Activated naive CD8-positive, alpha-beta T cell treated with anti-CD3 and anti-CD28 coated beads for 36 hours (primary cell): ENCODE measurements around the gene SAP130. TPM values are rescaled to one million over a fixed set of nuclear protein-coding genes. Genes with fewer than 3 reads are reported as not detected.
A peak's percentile ranks its signal among the peaks of the same experiment; 100 is the strongest.

ENCODE experiments used
- DNase-seq: peaks from one replicate; pipeline ENCODE4 v3.0.0; 2021
- H3K27ac Mint-ChIP-seq: one replicate; pipeline ENCODE4 v1.8.0; 2022; ENCODE audit warnings: mild to moderate bottlenecking, moderate library complexity, mixed read lengths
- H3K27me3 Mint-ChIP-seq: one replicate; pipeline ENCODE4 v1.8.0; 2022; ENCODE audit warnings: mild to moderate bottlenecking, mixed read lengths
- H3K36me3 Mint-ChIP-seq: one replicate; pipeline ENCODE4 v1.8.0; 2021; ENCODE audit warnings: mild to moderate bottlenecking, mixed read lengths
- H3K4me1 Mint-ChIP-seq: one replicate; pipeline ENCODE4 v1.8.0; 2021; ENCODE audit warnings: mixed read lengths
- H3K4me3 Mint-ChIP-seq: one replicate; pipeline ENCODE4 v1.8.0; 2022; ENCODE audit warnings: mild to moderate bottlenecking, moderate library complexity, mixed read lengths
- H3K9me3 Mint-ChIP-seq: one replicate; pipeline ENCODE4 v1.8.0; 2022; ENCODE audit warnings: mixed read lengths
- total RNA-seq, 2 experiments: library from RNA; stranded (reverse); gene quantifications; one replicate each; pipeline ENCODE4 v1.2.3, GENCODE V29; 2021

Gene SAP130
- 10 to 100 TPM; 24.4 to 26.7 TPM for total RNA-seq

DNA sequence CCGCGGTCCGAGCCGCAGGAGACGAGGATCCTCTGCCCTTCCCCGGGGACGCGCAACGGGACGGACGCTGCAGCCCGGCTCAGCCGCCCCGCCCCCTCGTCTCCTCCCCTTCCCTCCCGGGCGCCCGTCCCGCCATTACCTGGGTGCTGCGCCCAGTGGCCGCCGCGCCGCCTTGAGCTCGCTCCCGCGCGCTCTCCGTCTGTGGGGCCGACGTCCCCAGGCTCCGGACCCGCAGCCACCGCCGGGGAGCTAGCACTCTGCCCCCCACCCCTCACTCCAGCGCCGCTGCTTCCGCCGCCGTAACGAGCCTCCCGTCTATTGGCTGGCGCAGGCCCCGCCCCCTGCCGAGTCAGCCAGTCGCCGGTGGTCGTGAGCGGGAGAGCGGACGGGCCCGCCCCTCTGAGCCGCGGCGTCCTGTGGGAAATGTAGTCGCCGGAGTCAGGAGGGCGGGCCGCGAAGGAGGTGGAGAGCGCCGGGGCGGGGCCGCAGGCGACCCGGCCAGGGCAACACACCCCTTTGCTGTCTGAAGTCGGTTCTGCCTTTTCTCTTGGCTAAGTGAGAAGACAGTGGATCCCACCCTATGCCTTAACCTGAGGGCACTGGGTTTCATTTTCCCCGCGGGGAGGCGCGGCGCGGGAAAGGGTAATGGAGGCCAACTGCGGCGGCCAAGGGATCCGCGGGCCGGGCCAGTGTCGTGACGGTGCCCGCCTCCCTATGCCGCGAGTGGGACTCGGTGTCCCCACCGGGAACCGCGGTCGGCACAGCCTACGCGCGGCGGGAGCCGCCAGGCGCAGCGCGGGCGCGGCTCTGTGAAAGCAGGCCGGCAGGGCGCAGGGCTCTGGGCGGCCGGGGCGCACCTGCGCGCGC lies at the start of gene SAP130:
Gene SAP130, minus strand, starts transcription at position 259 of the 867 bp plus-strand sequence. CDS start 1,767 bp downstream, outside the sequence.
- Mint-ChIP-seq H3K9me3 (no peaks in the 10 kb centered on the region), H3K36me3 (peaks cover 1% of the 10 kb centered on the region), H3K4me3 (peak within 1 kb of the TSS; percentile 98), H3K4me1 (peaks cover 18% of the 10 kb centered on the region), H3K27me3 (no peaks in the 10 kb centered on the region), H3K27ac (peak within 1 kb of the TSS; percentile 83)
- DNase-seq, result peak; percentile 100

DNA sequence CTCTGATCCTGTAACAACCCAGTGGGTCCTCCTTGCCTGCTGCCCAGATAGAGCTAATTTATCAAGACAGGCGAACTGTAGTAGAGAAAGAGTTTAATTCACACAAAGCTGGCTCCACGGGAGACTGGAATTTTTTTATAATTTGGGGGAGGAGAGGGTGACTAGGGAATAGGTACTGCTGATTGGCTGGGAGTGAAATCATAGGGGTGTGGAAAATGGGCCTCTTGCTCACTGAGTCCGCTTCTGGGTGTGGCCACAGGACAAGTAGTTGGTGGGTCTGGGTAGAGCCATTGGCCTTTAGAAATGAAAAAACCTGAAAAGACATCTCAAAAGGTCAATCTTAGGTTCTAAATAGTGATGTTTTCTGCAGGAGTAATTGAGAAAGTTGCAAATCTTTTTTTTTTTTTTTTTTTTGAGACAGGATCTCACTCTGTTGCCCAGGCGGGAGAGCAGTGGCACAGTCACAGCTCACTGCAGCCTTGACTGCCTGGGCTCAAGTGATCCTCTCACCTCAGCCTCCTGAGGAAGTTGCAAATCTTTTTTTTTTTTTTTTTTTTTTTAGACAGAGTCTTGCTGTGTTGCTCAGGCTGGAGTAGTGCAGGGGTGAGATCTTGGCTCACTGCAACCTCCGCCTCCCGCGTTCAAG lies 48.7 kb upstream of the SAP130 start:
- H3K27me3 Mint-ChIP-seq, result peaks cover 3% of the 10 kb centered on the region

DNA sequence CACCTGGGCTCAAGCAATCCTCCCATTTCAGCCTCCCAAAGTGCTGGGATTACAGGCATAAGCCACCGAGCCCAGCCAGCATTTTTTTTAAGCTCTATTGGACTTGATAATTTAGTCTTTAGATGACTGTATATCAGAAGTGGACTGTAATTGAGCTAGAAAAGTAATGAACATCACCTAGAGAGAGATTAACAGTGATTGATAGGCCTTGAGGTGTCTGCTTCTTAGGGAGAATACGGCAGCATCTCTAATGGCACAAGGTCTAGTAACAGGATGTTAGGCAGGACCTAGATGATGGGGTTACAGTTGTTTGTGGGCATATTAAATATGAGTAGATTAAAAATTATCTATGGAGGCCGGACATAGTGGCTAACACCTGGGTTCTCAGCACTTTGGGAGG lies 45.4 kb upstream of the SAP130 start:
- Mint-ChIP-seq H3K9me3 (no peaks in the 10 kb centered on the region), H3K36me3 (no peaks in the 10 kb centered on the region), H3K4me1 (peaks cover 3% of the 10 kb centered on the region)

More for the DNA sequence above, 48.7 kb upstream of the SAP130 start:
- Mint-ChIP-seq H3K4me1 (peaks cover 3% of the 10 kb centered on the region), H3K9me3 (no peaks in the 10 kb centered on the region), H3K36me3 (no peaks in the 10 kb centered on the region), H3K27ac (no peak overlapping the region), H3K4me3 (no peak overlapping the region)
- no peak for DNase-seq

DNA sequence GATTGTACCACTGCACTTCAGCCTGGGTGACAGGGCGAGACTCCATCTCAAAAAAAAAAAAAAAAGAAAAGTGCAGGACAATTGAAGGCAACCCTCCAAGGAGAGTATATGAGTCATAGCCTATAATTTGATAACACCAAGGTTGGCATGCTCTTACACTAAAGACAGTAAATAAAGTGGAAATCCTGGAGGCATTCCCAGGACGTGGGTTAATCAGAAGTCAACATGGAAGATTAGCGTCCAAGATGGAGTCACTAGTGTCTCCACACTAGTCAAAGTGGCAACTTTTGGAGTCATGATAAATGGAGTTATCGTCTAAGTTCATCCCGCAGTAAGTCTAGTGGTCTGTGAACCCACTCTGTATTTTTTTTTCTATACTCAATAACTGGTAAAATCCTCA lies 41.9 kb upstream of the SAP130 start:
- H3K9me3 Mint-ChIP-seq, result no peaks in the 10 kb centered on the region
- no peaks in the 10 kb centered on the region for H3K4me1 Mint-ChIP-seq
- no peaks in the 10 kb centered on the region for H3K27me3 Mint-ChIP-seq
- H3K4me3 Mint-ChIP-seq, result no peak overlapping the region
- H3K36me3 Mint-ChIP-seq, result no peaks in the 10 kb centered on the region
- DNase-seq, result no peak
- H3K27ac Mint-ChIP-seq, result no peak overlapping the region

More for the DNA sequence above, 45.4 kb upstream of the SAP130 start:
- no peak overlapping the region for H3K4me3 Mint-ChIP-seq
- no peak overlapping the region for H3K27ac Mint-ChIP-seq
- no peak for DNase-seq
- no peaks in the 10 kb centered on the region for H3K27me3 Mint-ChIP-seq

DNA sequence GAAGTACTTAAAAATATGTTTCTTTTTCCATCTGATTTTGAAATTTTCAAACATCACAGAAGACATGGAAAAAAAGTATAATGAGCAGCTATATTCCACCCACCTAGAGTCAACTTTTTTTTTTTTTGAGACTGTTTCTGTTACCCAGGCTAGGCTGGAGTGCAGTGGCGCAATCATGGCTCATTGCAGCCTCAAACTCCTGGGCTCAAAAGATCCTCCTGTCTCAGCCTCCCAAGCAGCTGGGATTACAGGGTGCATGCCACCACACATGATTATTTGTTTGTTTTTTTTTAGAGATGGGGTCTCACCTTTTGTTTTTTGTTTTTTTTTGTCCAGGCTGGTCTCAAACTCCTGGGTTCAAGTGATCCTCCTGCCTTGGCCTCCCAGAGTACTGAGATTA lies 36.5 kb upstream of the SAP130 start:
- Mint-ChIP-seq H3K27ac (no peak overlapping the region), H3K36me3 (no peaks in the 10 kb centered on the region), H3K4me3 (no peak overlapping the region), H3K27me3 (no peaks in the 10 kb centered on the region), H3K9me3 (no peaks in the 10 kb centered on the region), H3K4me1 (no peaks in the 10 kb centered on the region)
- DNase-seq, result no peak

DNA sequence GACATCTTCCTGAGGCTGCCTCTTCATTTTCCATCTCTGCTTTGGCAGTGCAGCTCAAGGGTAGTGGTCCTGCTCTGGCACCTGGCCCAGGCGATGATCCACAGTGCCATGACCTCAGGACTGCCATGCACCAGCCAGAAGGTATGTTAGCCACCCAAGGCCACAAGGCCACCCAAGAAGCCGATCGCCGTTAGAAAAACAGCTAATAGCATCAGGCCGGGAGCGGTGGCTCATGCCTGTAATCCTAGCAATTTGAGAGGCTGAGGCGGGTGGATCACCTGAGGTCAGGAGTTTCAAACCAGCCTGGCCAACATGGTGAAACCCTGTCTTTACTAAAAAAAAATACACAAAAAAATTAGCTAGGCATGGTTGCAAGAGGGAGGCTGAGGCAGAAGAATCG lies 34.7 kb upstream of the SAP130 start:
- Mint-ChIP-seq H3K4me1 (no peaks in the 10 kb centered on the region), H3K27ac (no peak overlapping the region), H3K27me3 (no peaks in the 10 kb centered on the region), H3K36me3 (no peaks in the 10 kb centered on the region), H3K4me3 (no peak overlapping the region), H3K9me3 (no peaks in the 10 kb centered on the region)
- DNase-seq, result no peak

DNA sequence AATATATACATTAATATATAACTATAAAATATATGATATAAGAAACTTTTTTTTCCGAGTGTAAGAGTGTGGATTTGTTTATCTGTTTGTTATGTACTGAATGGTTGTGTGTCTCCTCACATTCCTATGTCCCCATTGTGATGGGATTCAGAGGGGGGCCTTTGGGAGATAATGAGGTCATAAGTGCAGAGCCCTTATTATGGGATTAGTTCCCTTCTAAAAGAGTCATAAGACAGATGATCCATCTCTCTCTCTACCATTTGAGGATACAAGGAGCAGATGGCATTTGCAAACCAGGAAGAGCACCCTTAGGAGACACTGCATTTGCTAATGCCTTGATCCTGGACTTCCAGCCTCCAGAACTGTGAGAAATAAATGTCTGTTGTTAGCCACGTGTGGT lies 30.3 kb upstream of the SAP130 start:
- no peak overlapping the region for H3K4me3 Mint-ChIP-seq
- H3K4me1 Mint-ChIP-seq, result no peaks in the 10 kb centered on the region
- H3K27ac Mint-ChIP-seq, result no peak overlapping the region
- H3K9me3 Mint-ChIP-seq, result no peaks in the 10 kb centered on the region
- no peak for DNase-seq
- H3K36me3 Mint-ChIP-seq, result no peaks in the 10 kb centered on the region
- H3K27me3 Mint-ChIP-seq, result peaks cover 3% of the 10 kb centered on the region

DNA sequence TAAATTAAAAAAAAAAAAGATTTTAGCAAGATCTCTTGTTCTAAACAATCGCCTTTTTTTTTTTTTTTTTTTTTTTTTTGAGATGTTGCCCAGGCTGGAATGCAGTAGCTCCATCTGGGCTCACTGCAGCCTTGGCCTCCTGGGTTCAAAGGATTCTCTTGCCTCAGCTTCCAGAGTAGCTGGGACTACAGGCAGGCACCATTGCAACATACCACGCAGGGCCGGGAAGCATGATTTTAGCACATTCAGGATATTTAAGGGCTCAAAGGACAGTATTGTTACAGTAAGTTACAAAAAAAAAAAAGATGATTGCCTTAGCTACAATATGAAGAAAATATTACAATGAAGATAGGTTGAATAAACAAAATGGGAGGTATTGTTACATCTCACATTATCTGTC lies 29.5 kb upstream of the SAP130 start:
- DNase-seq, result no peak
- no peak overlapping the region for H3K27ac Mint-ChIP-seq
- peaks cover 3% of the 10 kb centered on the region for H3K27me3 Mint-ChIP-seq
- no peak overlapping the region for H3K4me3 Mint-ChIP-seq
- H3K9me3 Mint-ChIP-seq, result no peaks in the 10 kb centered on the region
- no peaks in the 10 kb centered on the region for H3K36me3 Mint-ChIP-seq
- no peaks in the 10 kb centered on the region for H3K4me1 Mint-ChIP-seq

DNA sequence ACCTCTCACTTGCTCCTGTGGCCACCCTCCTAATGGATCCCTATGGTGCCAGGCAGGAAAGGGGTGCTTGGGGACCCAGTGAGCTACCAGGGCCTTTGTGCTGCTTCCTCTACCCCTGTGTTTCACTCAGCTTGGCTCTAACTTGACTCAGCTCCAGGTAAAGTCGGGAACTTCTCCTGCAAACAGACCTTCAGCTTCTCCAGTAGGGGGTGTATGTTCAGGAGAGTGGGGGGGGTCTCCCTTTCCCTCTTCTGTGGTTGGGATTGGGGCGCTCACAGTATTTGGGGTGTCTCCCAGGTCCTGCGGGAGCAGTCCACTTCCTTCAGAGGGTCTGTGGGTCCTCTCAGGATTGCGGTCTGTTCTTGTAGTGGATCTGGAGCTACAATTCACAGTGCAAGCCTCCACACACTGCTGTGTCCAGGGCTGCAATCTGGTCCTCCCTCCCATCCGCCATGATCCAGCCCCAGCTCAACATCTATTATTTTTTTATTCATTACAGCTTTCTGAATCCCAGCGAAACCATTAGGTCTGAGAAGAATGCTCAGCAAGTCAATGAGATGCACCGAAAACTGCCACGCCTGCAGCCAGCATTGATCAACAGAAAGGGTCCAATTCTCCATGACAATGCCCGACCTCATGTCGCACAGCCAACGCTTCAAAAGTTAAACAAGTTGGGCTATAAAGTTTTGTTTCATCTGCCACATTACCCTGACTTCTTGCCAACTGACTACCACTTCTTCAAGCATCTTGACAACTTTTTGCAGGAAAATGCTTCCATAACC lies 26.4 kb upstream of the SAP130 start:
- peaks cover 5% of the 10 kb centered on the region for H3K36me3 Mint-ChIP-seq
- no peak overlapping the region for H3K27ac Mint-ChIP-seq
- no peak for DNase-seq
- H3K27me3 Mint-ChIP-seq, result peaks cover 28% of the 10 kb centered on the region
- no peaks in the 10 kb centered on the region for H3K4me1 Mint-ChIP-seq
- peaks cover 9% of the 10 kb centered on the region for H3K9me3 Mint-ChIP-seq
- H3K4me3 Mint-ChIP-seq, result no peak overlapping the region

DNA sequence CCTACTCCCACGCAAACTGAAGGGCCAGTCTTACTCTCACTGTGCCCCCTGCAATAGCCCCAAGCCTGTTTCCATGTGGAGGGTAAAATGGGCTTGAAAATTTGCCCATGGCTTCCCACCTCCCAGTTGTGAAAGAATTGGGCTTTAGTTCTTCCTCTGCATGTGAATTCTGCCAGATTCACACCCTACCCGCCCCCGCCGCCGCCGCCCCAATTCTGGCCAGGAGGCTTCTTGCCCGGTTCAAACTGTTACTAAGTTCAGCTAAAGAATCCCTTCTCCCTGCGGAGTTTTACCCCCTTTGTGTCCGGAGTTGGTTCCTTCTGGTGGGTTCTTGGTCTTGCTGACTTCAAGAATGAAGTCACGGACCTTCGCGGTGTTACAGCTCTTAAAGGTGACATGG lies 25.5 kb upstream of the SAP130 start:
- Mint-ChIP-seq H3K4me1 (no peaks in the 10 kb centered on the region), H3K36me3 (peaks cover 5% of the 10 kb centered on the region), H3K9me3 (peaks cover 12% of the 10 kb centered on the region), H3K27me3 (peaks cover 35% of the 10 kb centered on the region), H3K27ac (no peak overlapping the region), H3K4me3 (no peak overlapping the region)
- no peak for DNase-seq

DNA sequence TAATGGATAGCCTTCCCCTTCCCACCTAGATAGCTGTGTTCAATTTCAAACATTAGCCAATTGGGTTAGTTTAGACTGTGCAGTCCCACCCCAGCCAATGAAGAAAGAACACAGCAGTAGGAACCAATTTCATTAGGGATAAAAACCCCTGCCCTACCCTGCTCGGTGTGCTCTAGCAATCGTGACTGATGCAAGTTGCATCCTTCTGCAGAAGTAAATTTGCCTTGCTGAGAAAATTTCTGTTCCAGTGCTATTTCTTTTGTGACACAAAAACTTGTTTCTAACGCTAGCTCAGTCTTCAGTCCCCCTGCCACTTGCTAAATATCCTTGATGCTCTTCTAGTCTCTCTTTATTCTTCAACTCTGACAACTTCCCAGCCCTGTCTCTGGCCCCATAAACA lies 15.2 kb upstream of the SAP130 start:
- Mint-ChIP-seq H3K27ac (no peak overlapping the region), H3K4me1 (no peaks in the 10 kb centered on the region), H3K4me3 (no peak overlapping the region), H3K9me3 (peaks cover 18% of the 10 kb centered on the region), H3K36me3 (no peaks in the 10 kb centered on the region), H3K27me3 (peaks cover 8% of the 10 kb centered on the region)
- no peak for DNase-seq

DNA sequence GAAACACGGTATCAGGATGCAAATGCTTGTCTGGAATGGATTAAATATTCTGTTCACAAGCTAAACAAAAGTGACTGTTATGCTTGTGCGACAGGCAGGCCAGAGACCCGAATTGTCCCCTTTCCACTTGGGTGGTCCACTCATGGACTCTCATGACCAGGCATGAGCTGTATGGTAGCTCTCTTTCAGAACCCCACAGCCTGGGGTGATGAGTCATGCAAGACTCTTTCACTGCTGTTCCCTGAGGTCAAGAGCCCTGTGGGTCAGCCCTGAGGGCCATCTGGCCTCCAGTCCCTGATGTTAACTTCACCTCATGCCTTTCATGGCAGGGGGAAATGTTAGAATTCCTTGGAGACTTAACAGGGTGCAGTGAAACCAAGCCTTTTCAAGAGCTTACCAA lies 13.7 kb upstream of the SAP130 start:
- no peak for DNase-seq
- no peak overlapping the region for H3K4me3 Mint-ChIP-seq
- H3K36me3 Mint-ChIP-seq, result peaks cover 5% of the 10 kb centered on the region
- H3K27ac Mint-ChIP-seq, result no peak overlapping the region
- H3K27me3 Mint-ChIP-seq, result peaks cover 3% of the 10 kb centered on the region
- H3K9me3 Mint-ChIP-seq, result peaks cover 28% of the 10 kb centered on the region
- no peaks in the 10 kb centered on the region for H3K4me1 Mint-ChIP-seq

DNA sequence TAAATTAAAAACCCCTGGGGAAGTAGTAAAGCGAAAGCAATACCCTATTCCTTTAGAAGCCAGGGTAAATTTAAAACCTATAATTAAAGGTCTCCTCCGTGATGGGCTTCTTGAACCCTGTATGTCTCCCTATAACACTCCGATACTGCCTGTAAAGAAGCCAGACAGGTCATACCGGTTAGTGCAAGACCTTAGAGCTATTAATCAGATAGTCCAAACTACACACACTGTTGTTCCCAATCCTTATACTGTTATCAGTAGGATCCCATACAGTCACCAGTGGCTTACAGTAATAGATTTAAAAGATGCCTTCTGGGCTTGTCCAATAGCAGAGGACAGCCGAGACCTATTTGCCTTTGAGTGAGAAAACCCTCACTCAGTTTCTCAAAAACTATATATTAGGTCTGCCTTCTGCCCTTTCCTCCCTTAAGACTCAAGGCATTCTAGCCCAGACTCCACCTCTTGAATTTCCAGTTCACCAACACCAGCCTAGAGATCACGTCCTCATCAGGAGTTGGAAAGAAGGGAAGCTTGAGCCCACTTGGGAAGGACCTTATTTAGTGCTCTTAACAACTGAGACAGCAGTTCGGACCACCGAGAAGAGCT lies 12.4 kb upstream of the SAP130 start:
- Mint-ChIP-seq H3K4me3 (no peak overlapping the region), H3K4me1 (no peaks in the 10 kb centered on the region), H3K9me3 (peaks cover 31% of the 10 kb centered on the region), H3K27ac (no peak overlapping the region), H3K27me3 (peaks cover 3% of the 10 kb centered on the region), H3K36me3 (peaks cover 7% of the 10 kb centered on the region)
- DNase-seq, result no peak

DNA sequence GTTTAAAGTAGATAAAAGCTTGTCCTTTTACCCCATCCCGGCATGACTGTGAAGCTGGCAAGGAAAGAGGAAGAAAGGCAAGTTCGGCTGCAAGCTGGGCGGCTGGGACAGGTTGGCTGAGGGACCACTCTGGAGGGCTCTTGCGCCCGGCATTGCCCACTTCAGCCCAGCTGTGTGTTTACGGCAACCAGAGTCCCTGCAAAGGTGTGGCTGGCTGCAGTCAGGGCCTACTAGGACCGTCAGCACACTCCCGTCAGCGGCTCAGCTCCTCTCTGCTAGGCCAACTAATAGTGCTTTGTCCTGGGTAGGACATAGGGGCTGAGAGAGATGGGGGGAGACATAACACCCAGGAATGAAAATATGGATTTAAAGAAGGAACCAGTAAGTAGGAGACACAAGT lies 11.7 kb upstream of the SAP130 start:
- Mint-ChIP-seq H3K36me3 (peaks cover 7% of the 10 kb centered on the region), H3K27ac (no peak overlapping the region), H3K9me3 (peaks cover 31% of the 10 kb centered on the region), H3K4me1 (no peaks in the 10 kb centered on the region), H3K4me3 (no peak overlapping the region), H3K27me3 (peaks cover 3% of the 10 kb centered on the region)
- DNase-seq, result no peak

DNA sequence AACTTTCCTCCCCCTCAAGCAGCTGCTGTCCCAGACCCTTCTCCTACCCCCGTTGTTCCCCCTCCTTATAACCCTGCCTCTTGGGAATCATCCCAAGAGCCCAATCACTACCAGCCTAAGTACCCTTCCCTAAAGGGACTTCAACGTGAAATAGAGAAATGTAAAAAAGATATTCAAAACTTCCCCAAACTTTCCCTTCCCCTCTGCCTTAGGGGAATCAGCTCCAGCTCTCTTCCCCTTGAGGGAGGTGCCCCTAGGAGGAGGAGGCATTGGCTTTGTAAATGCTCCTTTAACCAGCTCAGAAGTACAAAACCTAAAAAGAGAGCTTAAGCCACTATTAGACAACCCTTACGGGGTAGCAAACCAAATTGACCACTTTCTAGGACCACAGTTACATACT lies 10.6 kb upstream of the SAP130 start:
- no peak overlapping the region for H3K27ac Mint-ChIP-seq
- H3K4me3 Mint-ChIP-seq, result no peak overlapping the region
- H3K27me3 Mint-ChIP-seq, result peaks cover 3% of the 10 kb centered on the region
- H3K4me1 Mint-ChIP-seq, result no peaks in the 10 kb centered on the region
- DNase-seq, result no peak
- peaks cover 7% of the 10 kb centered on the region for H3K36me3 Mint-ChIP-seq
- H3K9me3 Mint-ChIP-seq, result peaks cover 26% of the 10 kb centered on the region
